Colon (tissue), 2 donors: ENCODE measurements around the gene DDX51.
"Not testable (repeated sequence)": the region's sequence is repeated elsewhere in the genome, so short reads cannot be mapped to it uniquely, and the experiment has no call there.

ENCODE experiments used
- FAIRE-seq: peaks from 2 replicates; lab custom pipeline; 2012; peaks lifted over from hg19 to GRCh38; lab: Jason Lieb, UNC
- donor health status: control.
- donor health status: control.

Gene DDX51

GRCh38 chr12:132153501-132154340, 9.6 kb upstream of the DDX51 start:
- FAIRE-seq: no peak

DNA sequence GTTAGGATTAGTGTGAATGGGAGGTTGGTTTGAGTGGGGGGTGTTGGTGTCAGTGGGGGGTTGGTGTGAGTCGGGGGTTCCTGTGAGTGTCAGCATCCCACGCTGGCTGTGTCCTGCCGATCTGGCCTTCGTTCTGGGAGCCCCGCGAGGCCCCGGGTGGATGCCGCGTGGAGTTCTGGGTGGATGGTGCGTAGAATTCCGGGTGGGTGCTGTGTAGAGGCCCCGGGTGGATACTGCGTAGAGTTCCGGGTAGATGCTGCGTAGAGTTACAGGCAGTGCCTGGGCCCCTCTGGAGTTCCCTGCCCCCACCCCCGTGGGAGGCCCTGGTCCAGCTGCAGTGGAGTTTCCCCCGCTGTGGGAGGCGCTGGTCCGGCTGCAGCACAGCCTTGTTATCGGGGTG, 8.8 kb upstream of the DDX51 start:
- FAIRE-seq: no peak

GRCh38 chr12:132152411-132152821, 8.3 kb upstream of the DDX51 start:
- FAIRE-seq: no peak

GRCh38 chr12:132151766-132152410, 7.8 kb upstream of the DDX51 start:
- no peak for FAIRE-seq

GRCh38 chr12:132151145-132151765, 7.1 kb upstream of the DDX51 start:
- FAIRE-seq: no peak

DNA sequence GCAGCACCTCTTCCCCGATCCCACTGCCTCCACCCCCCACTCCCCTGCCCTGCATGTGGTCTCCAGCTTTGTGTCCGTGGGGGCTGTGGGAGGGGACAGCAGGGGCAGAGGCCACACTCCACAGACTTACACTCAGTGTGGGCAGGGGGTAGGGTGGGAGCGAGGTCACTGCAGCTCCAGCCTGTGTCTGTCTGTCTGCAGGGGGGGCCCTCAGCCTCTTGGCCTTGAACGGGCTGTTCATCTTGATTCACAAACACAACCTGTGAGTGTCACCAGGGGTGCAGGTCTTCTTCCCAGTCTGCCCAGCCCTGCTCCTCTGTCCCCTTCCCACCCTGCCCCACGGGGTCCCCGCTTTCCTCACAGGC, 6.6 kb upstream of the DDX51 start:
- FAIRE-seq: no peak

- FAIRE-seq: not testable (repeated sequence)
Measured at GRCh38 chr12:132149526-132149925, 5.4 kb upstream of the DDX51 start.

DNA sequence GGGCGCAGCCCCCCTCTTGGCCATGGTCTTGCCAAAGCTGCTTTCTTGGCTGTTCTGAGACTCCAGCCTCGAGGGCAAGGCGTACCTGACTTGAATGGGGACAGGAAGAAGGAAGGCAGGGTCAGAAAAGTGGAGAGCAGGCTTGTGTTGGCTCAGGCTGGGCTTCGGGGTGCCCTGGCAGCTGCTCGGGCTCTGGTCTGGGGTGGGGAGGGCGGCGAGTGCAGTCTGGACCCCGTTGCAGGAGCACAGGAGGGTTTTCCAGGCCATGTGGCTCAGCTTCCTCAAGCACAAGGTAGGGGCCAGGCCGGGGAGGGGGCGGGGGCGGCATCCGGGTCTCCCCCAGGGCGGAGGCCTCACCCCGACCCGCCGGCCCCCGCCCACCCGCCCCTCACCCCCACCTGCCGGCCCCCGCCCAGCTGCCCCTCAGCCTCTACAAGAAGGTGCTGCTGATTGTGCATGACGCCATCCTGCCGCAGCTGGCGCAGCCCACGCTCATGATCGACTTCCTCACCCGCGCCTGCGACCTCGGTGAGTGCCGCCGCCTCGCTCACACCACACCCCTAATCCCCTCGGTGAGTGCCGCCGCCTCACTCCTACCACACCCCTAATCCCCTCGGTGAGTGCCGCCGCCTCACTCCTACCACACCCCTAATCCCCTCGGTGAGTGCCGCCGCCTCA, 4.4 kb upstream of the DDX51 start:
- FAIRE-seq: no peak

DNA sequence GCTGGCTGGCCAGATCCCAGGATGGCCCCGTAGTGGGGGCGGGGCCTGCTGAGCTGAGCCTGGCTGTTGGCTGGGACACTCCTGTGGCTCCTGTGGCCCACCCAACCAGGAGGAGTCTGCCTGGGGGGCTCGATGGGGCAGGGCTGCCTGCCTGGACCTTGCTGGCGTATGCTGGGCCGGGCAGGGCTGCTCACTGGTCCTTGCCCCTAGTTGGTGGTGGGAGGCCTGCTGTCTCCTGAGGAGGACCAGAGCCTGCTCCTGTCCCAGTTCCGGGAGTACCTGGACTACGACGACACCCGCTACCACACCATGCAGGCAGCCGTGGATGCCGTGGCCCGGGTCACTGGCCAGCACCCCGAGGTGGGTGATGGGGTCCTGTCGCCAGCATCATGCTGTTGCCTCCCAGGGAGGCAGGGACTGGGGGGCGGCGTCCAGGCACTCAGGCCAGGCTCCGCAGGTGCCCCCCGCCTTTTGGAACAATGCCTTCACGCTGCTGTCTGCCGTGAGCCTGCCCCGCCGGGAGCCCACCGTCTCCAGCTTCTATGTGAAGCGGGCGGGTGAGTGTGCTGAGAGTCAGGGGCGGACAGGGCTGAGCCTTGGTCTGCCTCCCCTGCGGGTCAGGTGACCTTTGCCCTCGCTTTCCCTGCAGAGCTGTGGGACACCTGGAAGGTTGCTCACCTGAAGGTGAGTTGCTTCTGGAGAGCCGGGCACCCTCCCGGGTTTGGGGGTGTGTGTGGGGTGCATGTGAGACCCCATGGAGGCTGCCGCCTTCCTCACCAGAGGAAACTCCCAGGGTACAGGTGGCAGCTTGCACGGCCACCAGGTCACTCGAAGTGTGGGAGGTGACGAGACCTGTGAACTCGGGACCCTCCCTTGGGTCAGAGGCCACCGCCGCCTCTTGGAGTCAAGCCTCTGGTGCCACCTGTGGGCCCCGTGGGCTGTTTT, 3.6 kb upstream of the DDX51 start:
- FAIRE-seq: no peak

DNA sequence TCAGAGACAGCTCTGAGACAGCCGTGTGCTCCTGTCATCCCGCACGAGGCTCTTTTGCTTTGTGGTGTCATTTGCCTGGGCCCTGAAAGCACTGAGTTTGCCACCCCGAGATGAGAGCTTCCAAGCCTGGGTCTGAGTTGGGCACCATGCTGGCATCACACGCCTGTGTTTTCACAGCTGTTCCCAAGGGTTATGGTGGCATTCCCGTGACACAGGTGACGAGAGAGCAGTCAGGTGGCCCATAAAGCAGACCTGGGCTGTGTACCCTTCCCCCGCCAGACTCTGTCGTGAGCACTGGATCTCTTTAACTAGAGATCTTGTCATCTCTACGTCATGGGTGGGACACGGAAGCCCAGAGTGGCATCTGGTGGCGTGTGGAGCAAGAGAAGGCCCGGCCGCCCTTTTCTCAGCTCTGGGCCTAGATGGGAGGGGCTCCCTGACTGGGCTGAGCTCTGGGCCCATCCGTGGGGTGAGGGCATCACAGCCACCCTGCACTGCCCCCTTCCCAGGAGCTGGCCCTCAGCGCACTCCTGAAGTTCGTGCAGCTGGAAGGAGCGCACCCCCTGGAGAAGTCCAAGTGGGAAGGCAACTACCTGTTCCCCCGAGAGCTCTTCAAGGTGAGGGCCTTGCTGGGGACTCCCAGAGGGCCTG, 2.8 kb upstream of the DDX51 start:
- no peak for FAIRE-seq

GRCh38 chr12:132146098-132146497, 2.0 kb upstream of the DDX51 start:
- no peak for FAIRE-seq

GRCh38 chr12:132145334-132145733, 1.2 kb upstream of the DDX51 start:
- no peak for FAIRE-seq

GRCh38 chr12:132144810-132145168, 670 bp upstream of the DDX51 start:
- no peak for FAIRE-seq

DNA sequence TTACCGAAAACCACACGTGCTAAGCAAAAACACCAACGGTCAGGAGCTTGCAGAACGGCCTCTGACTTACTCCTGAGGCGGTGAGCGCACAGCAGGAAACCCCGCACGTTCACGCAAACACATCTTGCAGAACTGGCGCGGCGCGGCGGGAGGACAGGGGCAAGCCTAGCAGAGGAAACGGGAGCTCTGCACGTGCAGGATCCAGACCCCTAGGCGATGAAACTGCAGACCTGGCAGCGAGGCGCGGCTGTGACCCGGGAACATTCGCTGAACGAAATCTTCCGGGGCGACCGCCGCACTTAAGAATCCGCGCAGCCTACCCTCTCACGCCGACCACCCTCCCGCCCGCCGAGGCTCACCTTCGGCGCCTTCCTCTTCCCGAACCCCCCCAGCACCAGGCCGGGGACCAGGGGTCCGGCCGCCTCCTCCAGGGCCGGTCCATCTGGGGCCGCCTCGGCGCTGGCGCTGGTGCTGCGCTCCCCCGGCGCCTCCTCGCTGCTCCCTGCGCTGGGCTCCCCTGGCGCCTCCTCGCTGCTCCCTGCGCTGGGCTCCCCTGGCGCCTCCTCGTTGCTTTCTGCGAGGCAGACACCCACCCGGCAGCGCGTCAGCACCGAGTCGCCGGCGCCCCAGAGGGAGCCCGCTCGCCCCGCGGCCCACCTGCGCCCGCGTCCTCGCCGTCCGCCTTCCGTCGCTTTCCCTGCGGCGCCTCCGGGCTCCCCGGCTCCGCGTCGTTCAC, 615 bp downstream of the DDX51 start:
- no peak for FAIRE-seq

DNA sequence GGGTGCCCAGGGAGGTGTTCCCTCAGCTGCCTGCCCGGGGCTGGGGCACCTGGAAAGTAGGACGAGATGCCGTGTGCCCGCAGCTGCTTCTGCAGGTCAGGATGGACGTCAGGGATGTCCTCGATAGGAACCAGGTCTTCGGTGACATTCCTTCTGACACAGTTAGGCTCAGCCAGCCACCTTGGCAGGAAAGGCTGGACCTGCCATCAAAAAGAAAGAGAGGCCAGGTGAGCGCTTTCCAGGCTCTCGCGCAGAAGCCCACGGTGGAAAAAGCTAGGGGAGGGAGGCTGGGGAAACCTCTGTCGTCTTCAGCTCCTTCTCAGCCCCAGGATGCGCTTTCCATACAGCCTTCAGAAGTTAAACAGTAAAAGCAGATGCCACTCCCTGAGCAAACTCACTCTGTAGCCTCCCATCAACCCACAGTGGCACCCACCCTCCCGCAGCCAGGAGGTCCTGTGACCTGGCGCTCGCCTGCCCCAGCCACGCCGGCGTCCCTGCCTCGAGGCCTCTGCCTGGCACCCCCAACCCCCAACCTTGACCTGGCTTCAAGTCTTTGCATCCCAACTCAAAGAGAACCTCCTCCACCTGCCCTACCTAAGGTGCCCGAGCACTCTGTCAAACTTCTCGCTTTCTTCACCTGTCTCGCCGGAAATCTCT, 1.3 kb downstream of the DDX51 start:
- no peak for FAIRE-seq

DNA sequence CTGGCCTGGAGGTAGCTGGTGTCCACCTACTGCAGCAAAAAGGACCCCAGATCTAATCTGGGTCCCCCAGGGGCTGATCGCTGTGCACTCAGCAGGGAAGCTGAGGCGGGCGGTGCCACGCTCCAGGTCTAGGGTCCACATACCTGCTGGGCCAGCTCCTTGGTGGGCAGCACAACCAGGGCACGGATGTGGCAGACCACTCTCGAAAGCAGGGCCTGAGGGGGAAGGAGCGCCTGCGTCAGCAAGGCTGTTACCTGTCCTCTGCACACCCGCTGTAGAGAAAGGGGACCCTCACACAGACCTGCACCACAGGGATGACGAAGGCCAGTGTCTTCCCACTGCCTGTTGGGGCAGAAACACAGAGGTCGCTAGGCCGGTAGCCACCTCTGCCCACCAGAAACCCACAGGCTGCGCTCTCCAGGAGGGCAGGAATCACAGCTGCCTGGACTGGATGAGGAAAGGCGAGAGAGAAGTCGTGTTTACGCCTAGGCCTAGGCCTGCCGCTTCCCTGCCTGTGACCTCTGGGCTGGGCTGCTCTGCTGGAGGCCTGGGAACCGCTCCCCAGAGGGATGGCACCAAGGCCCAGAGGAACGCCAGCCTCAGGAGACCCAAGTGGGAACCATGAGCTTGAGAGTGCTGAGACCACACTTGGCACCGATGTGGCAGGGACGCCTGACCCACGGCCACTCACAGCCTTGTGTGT, 2.0 kb downstream of the DDX51 start:
- no peak for FAIRE-seq

GRCh38 chr12:132140918-132141841, 2.9 kb downstream of the DDX51 start:
- no peak for FAIRE-seq

DNA sequence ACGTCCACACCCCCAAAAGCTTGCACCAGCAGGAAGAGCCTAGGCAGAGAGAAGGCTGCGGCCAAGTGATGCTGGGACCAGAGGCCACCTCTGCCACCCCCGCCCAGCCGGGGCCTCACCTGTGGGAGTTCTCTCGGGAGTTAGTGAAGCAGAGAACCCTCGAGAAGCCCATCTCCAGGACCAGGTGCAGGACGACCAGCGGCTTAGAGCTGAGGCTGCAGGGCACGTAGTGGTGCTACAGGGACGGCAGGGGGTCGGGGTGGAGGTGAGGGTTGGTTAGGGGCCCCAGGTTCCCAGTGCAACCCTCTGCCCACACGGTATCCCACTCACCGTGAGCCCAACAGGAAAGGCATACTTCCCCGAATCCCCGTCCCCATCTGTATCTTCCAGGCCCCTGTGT, 3.6 kb downstream of the DDX51 start:
- no peak for FAIRE-seq
